ENCODE measurements around the gene DISC1. TPM values are rescaled to one million over a fixed set of nuclear protein-coding genes. Genes with fewer than 3 reads are reported as not detected.

Gene DISC1
- total RNA-seq, 6 experiments from 2014 or later = 1.8 to 3.3 (median 2.4) TPM

DNA sequence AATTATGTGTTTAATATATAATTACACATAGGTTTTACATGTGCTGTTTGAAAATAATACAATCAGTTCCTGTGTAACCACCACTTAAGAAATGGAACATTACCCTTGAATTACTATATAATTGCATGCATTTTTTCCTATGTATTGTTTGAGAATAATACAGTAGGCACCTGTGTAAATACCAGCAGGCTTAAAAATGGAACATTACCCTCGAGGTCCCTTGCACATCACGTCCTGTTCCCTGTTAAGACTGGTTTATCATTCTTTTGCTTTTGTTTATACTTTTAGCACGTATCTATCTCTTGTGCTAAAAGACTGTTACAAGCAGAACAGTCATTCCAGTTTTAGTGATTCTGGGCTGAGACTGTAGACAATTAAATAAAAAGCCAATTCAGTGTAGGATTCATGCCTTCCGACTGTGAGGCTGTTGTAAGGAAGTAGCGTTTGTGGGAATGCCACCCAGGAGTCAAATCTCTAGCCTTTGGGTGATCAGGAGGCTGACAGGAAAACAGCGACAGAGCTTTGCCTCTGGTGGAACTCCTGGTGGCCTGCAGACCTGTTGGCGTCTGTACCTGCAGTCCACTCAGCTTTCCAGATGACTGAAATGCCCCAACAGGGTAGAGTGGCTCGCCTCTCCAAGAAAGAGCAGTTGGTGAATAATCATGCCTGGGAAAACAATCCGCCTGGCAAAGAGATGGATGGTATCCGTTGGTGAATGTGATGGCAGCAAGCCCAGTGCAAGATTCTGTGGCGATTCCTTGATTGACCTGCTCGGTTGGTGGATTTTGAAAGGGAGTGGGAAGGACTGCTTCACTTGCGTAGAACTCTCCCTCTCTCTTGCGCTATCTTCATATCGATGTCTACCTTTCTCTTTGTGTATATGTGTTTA, 58.0 kb downstream of the DISC1 start:
- no peak for ATAC-seq
- intact Hi-C loops (cut with DNase I) = no loop called here
- H3K27ac ChIP-seq = no peak overlapping the region

DNA sequence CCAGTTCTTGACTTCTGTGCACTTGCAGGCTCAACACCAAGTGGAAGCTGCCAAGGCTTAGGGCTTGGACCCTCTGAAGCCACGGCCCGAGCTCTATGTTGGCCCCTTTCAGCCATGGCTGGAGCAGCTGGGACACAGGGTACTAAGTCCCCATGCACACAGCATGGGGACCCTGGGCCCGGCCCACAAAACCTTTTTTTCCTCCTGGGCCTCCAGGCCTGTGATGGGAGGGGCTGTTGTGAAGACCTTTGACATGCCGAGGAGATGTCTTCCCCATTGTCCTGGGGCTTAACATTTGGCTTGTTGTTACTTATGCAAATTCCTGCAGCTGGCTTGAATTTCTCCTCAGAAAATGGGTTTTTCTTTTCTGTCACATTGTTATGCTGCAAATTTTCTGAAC, 59.8 kb downstream of the DISC1 start:
- Histone ChIP-seq H3K27ac (no peak overlapping the region), H3K4me1 (no peaks in the 10 kb centered on the region), H3K4me3 (no peak overlapping the region), H3K36me3 (no peaks in the 10 kb centered on the region), H3K27me3 (no peaks in the 10 kb centered on the region), H3K9me3 (no peaks in the 10 kb centered on the region)
- DNase-seq (no peak), ATAC-seq (no peak)
- no peak for TF ChIP-seq POLR2A (IDR thresholded peaks at IDR 0.05)
- TF ChIP-seq, protein P1, sequence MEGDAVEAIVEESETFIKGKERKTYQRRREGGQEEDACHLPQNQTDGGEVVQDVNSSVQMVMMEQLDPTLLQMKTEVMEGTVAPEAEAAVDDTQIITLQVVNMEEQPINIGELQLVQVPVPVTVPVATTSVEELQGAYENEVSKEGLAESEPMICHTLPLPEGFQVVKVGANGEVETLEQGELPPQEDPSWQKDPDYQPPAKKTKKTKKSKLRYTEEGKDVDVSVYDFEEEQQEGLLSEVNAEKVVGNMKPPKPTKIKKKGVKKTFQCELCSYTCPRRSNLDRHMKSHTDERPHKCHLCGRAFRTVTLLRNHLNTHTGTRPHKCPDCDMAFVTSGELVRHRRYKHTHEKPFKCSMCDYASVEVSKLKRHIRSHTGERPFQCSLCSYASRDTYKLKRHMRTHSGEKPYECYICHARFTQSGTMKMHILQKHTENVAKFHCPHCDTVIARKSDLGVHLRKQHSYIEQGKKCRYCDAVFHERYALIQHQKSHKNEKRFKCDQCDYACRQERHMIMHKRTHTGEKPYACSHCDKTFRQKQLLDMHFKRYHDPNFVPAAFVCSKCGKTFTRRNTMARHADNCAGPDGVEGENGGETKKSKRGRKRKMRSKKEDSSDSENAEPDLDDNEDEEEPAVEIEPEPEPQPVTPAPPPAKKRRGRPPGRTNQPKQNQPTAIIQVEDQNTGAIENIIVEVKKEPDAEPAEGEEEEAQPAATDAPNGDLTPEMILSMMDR (IDR thresholded peaks at IDR 0.05) = no peak
- intact Hi-C loops (cut with DNase I) = no loop called here
- WGBS (ENCODE audit: insufficient coverage, low coverage, low lambda C conversion rate, missing lambda C conversion rate) = 95% methylated on average over 2 of the region's 4 CpGs

More for the DNA sequence above, 58.0 kb downstream of the DISC1 start:
- no peak for DNase-seq
- H3K36me3 ChIP-seq = no peaks in the 10 kb centered on the region
- H3K9me3 ChIP-seq = no peaks in the 10 kb centered on the region
- no peak overlapping the region for H3K4me3 ChIP-seq
- 73% methylated on average over 13 of the region's 15 CpGs for WGBS (ENCODE audit: insufficient coverage, low coverage, low lambda C conversion rate, missing lambda C conversion rate)
- no peak for TF ChIP-seq POLR2A (IDR thresholded peaks at IDR 0.05)
- TF ChIP-seq, protein P1 (IDR thresholded peaks at IDR 0.05) = no peak
- H3K27me3 ChIP-seq = no peaks in the 10 kb centered on the region
- no peaks in the 10 kb centered on the region for H3K4me1 ChIP-seq

DNA sequence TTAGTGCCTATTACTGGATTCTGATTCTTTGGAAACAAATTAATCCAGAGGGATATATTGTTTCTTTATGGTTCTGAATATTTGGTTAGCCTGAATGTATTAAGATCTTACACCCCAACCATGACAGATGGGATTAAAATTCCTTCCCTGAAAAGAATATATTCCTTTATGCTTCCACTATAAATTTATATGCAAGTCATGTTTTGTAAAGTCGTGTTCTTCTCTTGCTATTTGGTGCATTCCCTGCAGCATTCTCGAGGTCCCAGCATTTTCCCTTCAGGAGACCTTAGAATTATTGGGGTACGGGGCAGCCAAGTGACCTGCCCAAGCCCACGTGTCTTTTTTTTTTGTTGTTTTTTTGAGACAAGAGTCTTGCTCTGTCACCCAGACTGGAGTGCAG, 62.4 kb downstream of the DISC1 start:
- DNase-seq (no peak), ATAC-seq (no peak)
- H3K4me3 ChIP-seq = no peak overlapping the region
- H3K36me3 ChIP-seq = no peaks in the 10 kb centered on the region
- intact Hi-C loops (cut with DNase I) = no loop called here
- H3K27me3 ChIP-seq = no peaks in the 10 kb centered on the region
- H3K4me1 ChIP-seq = no peaks in the 10 kb centered on the region
- no peak overlapping the region for H3K27ac ChIP-seq
- H3K9me3 ChIP-seq = no peaks in the 10 kb centered on the region
- no peak for TF ChIP-seq POLR2A (IDR thresholded peaks at IDR 0.05)
- TF ChIP-seq, protein P1 (IDR thresholded peaks at IDR 0.05) = no peak
- WGBS (ENCODE audit: insufficient coverage, low coverage, low lambda C conversion rate, missing lambda C conversion rate) = 77% methylated on average over 2 of the region's 4 CpGs

DNA sequence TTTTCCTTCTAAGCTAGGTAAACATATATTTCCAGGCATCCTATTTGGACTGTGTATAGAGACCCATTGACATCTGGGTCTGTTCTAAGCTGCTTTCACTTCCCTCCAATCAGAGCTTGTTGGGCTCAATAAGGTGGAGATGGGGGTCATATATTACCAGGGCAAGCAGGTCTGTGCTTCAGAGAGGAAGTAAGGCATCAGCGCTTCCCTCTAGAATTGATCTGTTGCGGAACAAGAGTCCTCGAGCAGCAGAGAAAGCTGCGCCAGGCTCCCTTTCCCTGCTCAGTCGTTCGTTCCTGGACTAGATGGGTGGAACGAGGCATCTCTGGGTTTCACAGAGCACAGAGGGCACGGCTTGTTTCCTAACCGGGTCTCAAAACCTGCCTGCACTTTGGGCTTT, 63.5 kb downstream of the DISC1 start:
- no peak overlapping the region for H3K4me3 ChIP-seq
- 15% methylated on average over 3 of the region's 9 CpGs for WGBS (ENCODE audit: insufficient coverage, low coverage, low lambda C conversion rate, missing lambda C conversion rate)
- intact Hi-C loops (cut with DNase I) = no loop called here
- TF ChIP-seq, protein P1 (IDR thresholded peaks at IDR 0.05) = no peak
- no peak for TF ChIP-seq POLR2A (IDR thresholded peaks at IDR 0.05)
- H3K9me3 ChIP-seq = no peaks in the 10 kb centered on the region
- H3K36me3 ChIP-seq = no peaks in the 10 kb centered on the region
- ATAC-seq (peak; percentile 35 to 51 (median 44)), DNase-seq (no peak)
- no peaks in the 10 kb centered on the region for H3K4me1 ChIP-seq
- H3K27me3 ChIP-seq = no peaks in the 10 kb centered on the region
- no peak overlapping the region for H3K27ac ChIP-seq
